Tibial nerve (tissue), 4 donors: ENCODE results near the gene MATN4. TPM values are rescaled to one million over a fixed set of nuclear protein-coding genes. Genes with fewer than 3 reads are reported as not detected.

Experiments used
- DNase-seq, 2 donors: peaks; one replicate each; pipeline ENCODE4 v3.0.0-alpha.2; 2019; ENCODE audit warnings: low spot score in 2 of 2
- H3K27ac ChIP-seq, 4 donors: fragments of 200-600 bp; sonication (generic) in 3 of 4; one replicate each; pipeline ENCODE4 v1.5.1; 2017 to 2019; ENCODE audit warnings: mild to moderate bottlenecking in 1 of 4
- H3K27me3 ChIP-seq, 2 donors: fragments of 200-600 bp; sonication (generic) in 1 of 2; one replicate each; pipeline versions ENCODE4 v1.5.1 to v1.6.0; 2017 to 2019
- H3K36me3 ChIP-seq, 3 donors: fragments of 200-600 bp; sonication (generic); one replicate each; pipeline ENCODE4 v1.5.1; 2018 to 2019
- H3K4me1 ChIP-seq, 4 donors: fragments of 200-600 bp; sonication (generic) in 3 of 4; one replicate each; pipeline ENCODE4 v1.5.1; 2017 to 2019
- H3K4me3 ChIP-seq, 4 donors: fragments of 200-600 bp; sonication (generic) in 3 of 4; one replicate each; pipeline ENCODE4 v1.5.1; 2017 to 2019; ENCODE audit warnings: mild to moderate bottlenecking in 1 of 4, moderate library complexity in 1 of 4
- H3K9me3 ChIP-seq, 4 donors: fragments of 200-600 bp; sonication (generic) in 3 of 4; one replicate each; pipeline ENCODE4 v1.5.1; 2017 to 2019
- EP300 ChIP-seq, 2 donors: sonication (generic); formaldehyde crosslinking; IDR thresholded peaks; one replicate each; pipeline ENCODE4 v1.6.1; 2017; ENCODE audit warnings: antibody characterized with exemption in 2 of 2, mild to moderate bottlenecking in 1 of 2
- POLR2A ChIP-seq, 2 donors: fragments of 450-650 bp; IDR thresholded peaks; one replicate each; pipeline ENCODE4 v1.6.1; 2017; ENCODE audit warnings: antibody characterized with exemption in 2 of 2, mild to moderate bottlenecking in 2 of 2, moderate library complexity in 2 of 2
- WGBS, 2 donors: methylation state at CpG; one replicate each; pipeline ENCODE4 v1.1.5; 2018; 5-methylcytosine and 5-hydroxymethylcytosine counted together
- total RNA-seq, 4 donors: library from RNA; depleted of rRNA; stranded (reverse); fragments of >200 nt; gene quantifications; one replicate each; pipeline ENCODE4 v1.1.0, GENCODE V29; 2016
- TF ChIP-seq, protein P1 (sequence below), 5 experiments: fragments of 200-600 bp in 3 of 5; fragments of 450-650 bp in 2 of 5; sonication (generic) in 3 of 5; IDR thresholded peaks; one replicate each; pipeline ENCODE4 v1.5.1; 2016 to 2019; ENCODE audit warnings: antibody characterized with exemption in 5 of 5, mild to moderate bottlenecking in 3 of 5, moderate library complexity in 2 of 5

Gene MATN4
- total RNA-seq, 4 donors from 2014 or later, result not detected

- Histone ChIP-seq H3K27me3 (no peaks in the 10 kb centered on the region), H3K27ac (no peak overlapping the region), H3K4me3 (no peak overlapping the region), H3K9me3 (no peaks in the 10 kb centered on the region), H3K36me3 (no peaks in the 10 kb centered on the region), H3K4me1 (peaks cover 0 to 21% (median 2%) of the 10 kb centered on the region in 4 donors)
- no peak for DNase-seq
- 51 to 56% methylated on average over 5 of the region's 5 CpGs for WGBS, 2 donors
- TF ChIP-seq EP300 (IDR thresholded peaks at IDR 0.05), result no peak
- TF ChIP-seq, protein P1, sequence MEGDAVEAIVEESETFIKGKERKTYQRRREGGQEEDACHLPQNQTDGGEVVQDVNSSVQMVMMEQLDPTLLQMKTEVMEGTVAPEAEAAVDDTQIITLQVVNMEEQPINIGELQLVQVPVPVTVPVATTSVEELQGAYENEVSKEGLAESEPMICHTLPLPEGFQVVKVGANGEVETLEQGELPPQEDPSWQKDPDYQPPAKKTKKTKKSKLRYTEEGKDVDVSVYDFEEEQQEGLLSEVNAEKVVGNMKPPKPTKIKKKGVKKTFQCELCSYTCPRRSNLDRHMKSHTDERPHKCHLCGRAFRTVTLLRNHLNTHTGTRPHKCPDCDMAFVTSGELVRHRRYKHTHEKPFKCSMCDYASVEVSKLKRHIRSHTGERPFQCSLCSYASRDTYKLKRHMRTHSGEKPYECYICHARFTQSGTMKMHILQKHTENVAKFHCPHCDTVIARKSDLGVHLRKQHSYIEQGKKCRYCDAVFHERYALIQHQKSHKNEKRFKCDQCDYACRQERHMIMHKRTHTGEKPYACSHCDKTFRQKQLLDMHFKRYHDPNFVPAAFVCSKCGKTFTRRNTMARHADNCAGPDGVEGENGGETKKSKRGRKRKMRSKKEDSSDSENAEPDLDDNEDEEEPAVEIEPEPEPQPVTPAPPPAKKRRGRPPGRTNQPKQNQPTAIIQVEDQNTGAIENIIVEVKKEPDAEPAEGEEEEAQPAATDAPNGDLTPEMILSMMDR (IDR thresholded peaks at IDR 0.05), result no peak
- no peak for TF ChIP-seq POLR2A (IDR thresholded peaks at IDR 0.05)
Observed at GRCh38 chr20:45251884-45252560, 56.1 kb downstream of the MATN4 start.

DNA sequence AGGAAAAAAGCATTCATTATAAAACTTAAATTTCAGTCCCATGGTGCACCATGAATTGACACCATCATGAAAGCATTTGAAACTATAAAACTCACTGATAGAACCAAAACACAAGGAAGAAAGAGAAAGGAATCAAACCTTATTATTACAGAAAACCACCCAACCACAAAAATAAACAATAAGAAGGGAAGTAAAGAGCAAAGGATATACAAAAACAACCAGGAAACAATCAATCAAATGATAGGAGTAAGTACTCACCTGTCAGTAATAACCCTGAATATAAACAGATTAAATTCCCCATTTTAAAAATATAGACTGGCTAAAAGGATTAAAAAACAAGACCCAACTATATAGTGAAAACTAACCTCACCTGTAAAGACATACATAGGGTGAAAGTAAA lies 59.5 kb downstream of the MATN4 start:
- no peaks in the 10 kb centered on the region for H3K36me3 ChIP-seq
- H3K9me3 ChIP-seq, result no peaks in the 10 kb centered on the region
- DNase-seq, result no peak
- no peak overlapping the region for H3K27ac ChIP-seq
- H3K4me1 ChIP-seq, result peaks cover 0 to under 1% (median 0%) of the 10 kb centered on the region in 4 donors
- TF ChIP-seq, protein P1 (IDR thresholded peaks at IDR 0.05), result no peak
- TF ChIP-seq EP300 (IDR thresholded peaks at IDR 0.05), result no peak
- TF ChIP-seq POLR2A (IDR thresholded peaks at IDR 0.05), result no peak
- H3K4me3 ChIP-seq, result no peak overlapping the region
- H3K27me3 ChIP-seq, result no peaks in the 10 kb centered on the region

- no peaks in the 10 kb centered on the region for H3K36me3 ChIP-seq
- H3K27me3 ChIP-seq, result no peaks in the 10 kb centered on the region
- H3K27ac ChIP-seq, result no peak overlapping the region
- WGBS, 2 donors, result 27 to 32% methylated on average over 1 of the region's 1 CpG
- H3K4me1 ChIP-seq, result no peaks in the 10 kb centered on the region
- TF ChIP-seq POLR2A (IDR thresholded peaks at IDR 0.05), result no peak
- no peak for TF ChIP-seq EP300 (IDR thresholded peaks at IDR 0.05)
- TF ChIP-seq, protein P1 (IDR thresholded peaks at IDR 0.05), result no peak
- no peaks in the 10 kb centered on the region for H3K9me3 ChIP-seq
- H3K4me3 ChIP-seq, result no peak overlapping the region
- DNase-seq, result no peak
Observed at GRCh38 chr20:45247865-45248264, 60.2 kb downstream of the MATN4 start.

GRCh38 chr20:45246109-45246508 lies 62.0 kb downstream of the MATN4 start:
- 37 to 46% methylated on average over 6 of the region's 6 CpGs for WGBS, 2 donors
- no peak overlapping the region for H3K27ac ChIP-seq
- no peaks in the 10 kb centered on the region for H3K4me1 ChIP-seq
- TF ChIP-seq, protein P1 (IDR thresholded peaks at IDR 0.05), result no peak
- TF ChIP-seq EP300 (IDR thresholded peaks at IDR 0.05), result no peak
- TF ChIP-seq POLR2A (IDR thresholded peaks at IDR 0.05), result no peak
- H3K4me3 ChIP-seq, result no peak overlapping the region
- H3K27me3 ChIP-seq, result no peaks in the 10 kb centered on the region
- no peaks in the 10 kb centered on the region for H3K36me3 ChIP-seq
- no peak for DNase-seq
- no peaks in the 10 kb centered on the region for H3K9me3 ChIP-seq

Other genes with a start within 250 kb of the MATN4 start
- under 1 TPM in 2 of 4 donors, not detected in 2; 0.21 to 0.22 TPM for gene KCNS1, start 207.2 kb downstream of the MATN4 start, total RNA-seq
- not detected for gene WFDC5, start 193.1 kb downstream of the MATN4 start, total RNA-seq
- not detected for gene WFDC12, start 183.8 kb downstream of the MATN4 start, total RNA-seq
- gene PI3, start 133.4 kb downstream of the MATN4 start, total RNA-seq, result not detected
- gene SEMG1, start 101.3 kb downstream of the MATN4 start, total RNA-seq, result not detected
- gene SEMG2, start 86.9 kb downstream of the MATN4 start, total RNA-seq, result not detected
- 100 to 1,000 TPM; 103 to 371 (median 129) TPM for gene SLPI, start 53.7 kb downstream of the MATN4 start, total RNA-seq
- under 1 TPM in 1 of 4 donors, not detected in 3; 0.44 TPM for gene RBPJL, start 1.5 kb downstream of the MATN4 start, total RNA-seq
- gene SDC4, start 40.1 kb upstream of the MATN4 start, total RNA-seq, result 10 to 100 TPM; 41.2 to 72.5 (median 63.4) TPM
- gene SYS1, start 54.9 kb upstream of the MATN4 start, total RNA-seq, result 10 to 100 TPM; 19.2 to 35.6 (median 25.2) TPM
- not detected for gene TP53TG5, start 70.0 kb upstream of the MATN4 start, total RNA-seq
- 10 to 100 TPM; 36.3 to 63.3 (median 51.1) TPM for gene DBNDD2, start 100.0 kb upstream of the MATN4 start, total RNA-seq
- gene PIGT, start 107.8 kb upstream of the MATN4 start, total RNA-seq, result 10 to 100 TPM; 54.6 to 82.8 (median 69.7) TPM
- 1 to 10 TPM in 1 of 4 donors, under 1 TPM in 1, not detected in 2; 0.84 to 3.5 TPM for gene WFDC2, start 161.5 kb upstream of the MATN4 start, total RNA-seq
- not detected for gene SPINT3, start 207.3 kb upstream of the MATN4 start, total RNA-seq
- not detected for gene WFDC6, start 231.2 kb upstream of the MATN4 start, total RNA-seq
- gene EPPIN, start 239.1 kb upstream of the MATN4 start, total RNA-seq, result not detected